ENCODE measurements around the gene PRDM16.

PRDM16 gene

GRCh38 chr1:3173381-3173980, 104.5 kb downstream of the PRDM16 start:
- Histone ChIP-seq H3K27me3 (ENCODE audit: control insufficient read depth in 1 of 2, insufficient read depth in 2 of 2, low read length in 2 of 2) (no peaks in the 10 kb centered on the region), H3K9me3 (ENCODE audit: control insufficient read depth in 1 of 2, low read length in 2 of 2) (no peaks in the 10 kb centered on the region), H3K36me3 (ENCODE audit: control insufficient read depth in 1 of 2, insufficient read depth in 2 of 2, low read length in 2 of 2) (no peaks in the 10 kb centered on the region), H3K4me3 (ENCODE audit: low read depth in 1 of 2, low read length in 2 of 2) (no peak overlapping the region), H3K27ac (ENCODE audit: low read depth, low read length) (no peak overlapping the region), H3K4me1 (ENCODE audit: control insufficient read depth in 1 of 2, insufficient read depth in 2 of 2, low read length in 2 of 2) (peaks cover 52 to 57% of the 10 kb centered on the region in 2 donors), H3K9ac (ENCODE audit: low read depth in 1 of 2, low read length in 2 of 2) (no peak overlapping the region)

DNA sequence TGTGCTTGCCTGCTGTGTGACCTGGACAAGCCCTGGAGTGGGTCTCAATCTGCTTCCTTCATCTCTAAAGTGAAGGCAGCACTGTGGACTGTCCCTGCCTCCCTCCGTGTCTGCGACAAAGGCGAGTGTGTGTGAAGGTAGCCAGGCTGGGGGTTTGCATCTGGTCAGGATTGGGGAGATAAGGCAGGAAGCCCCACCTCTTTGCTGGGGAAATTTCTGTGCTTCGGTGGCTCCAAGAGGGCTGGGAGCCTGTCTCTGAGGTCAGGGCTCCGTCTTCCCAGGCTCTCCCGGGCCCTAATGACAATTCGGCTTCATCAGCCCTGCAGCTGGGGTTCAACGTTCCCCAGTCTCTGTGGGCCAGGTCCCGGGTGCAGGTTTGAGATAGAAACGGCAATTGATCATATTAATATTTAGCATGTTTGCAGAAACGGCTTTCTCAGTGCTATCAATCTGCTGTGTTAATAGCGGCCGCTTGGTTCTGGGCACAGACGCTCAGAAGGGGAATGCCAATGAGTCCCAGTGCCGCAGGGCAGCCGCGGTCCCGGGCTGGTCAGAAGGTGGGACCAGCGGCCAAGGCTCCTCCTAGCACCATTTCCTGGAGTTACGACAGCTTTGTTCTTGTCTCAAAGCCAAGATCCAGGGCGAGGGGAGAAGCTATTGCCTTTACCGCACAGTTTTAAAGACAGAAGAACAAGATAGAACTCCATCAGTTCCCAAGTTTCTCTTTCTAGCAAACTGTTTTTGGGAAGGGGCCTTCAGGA, 105.7 kb downstream of the PRDM16 start:
- no peak overlapping the region for H3K27ac ChIP-seq (ENCODE audit: low read depth, low read length)
- H3K9me3 ChIP-seq (ENCODE audit: control insufficient read depth in 1 of 2, low read length in 2 of 2): no peaks in the 10 kb centered on the region
- H3K4me3 ChIP-seq (ENCODE audit: low read depth in 1 of 2, low read length in 2 of 2): peak overlapping the region; percentile 9 to 24
- H3K36me3 ChIP-seq (ENCODE audit: control insufficient read depth in 1 of 2, insufficient read depth in 2 of 2, low read length in 2 of 2): no peaks in the 10 kb centered on the region
- peaks cover 41 to 48% of the 10 kb centered on the region in 2 donors for H3K4me1 ChIP-seq (ENCODE audit: control insufficient read depth in 1 of 2, insufficient read depth in 2 of 2, low read length in 2 of 2)
- no peaks in the 10 kb centered on the region for H3K27me3 ChIP-seq (ENCODE audit: control insufficient read depth in 1 of 2, insufficient read depth in 2 of 2, low read length in 2 of 2)
- H3K9ac ChIP-seq (ENCODE audit: low read depth in 1 of 2, low read length in 2 of 2): peak overlapping the region in 1 of 2 donors; percentile 35

DNA sequence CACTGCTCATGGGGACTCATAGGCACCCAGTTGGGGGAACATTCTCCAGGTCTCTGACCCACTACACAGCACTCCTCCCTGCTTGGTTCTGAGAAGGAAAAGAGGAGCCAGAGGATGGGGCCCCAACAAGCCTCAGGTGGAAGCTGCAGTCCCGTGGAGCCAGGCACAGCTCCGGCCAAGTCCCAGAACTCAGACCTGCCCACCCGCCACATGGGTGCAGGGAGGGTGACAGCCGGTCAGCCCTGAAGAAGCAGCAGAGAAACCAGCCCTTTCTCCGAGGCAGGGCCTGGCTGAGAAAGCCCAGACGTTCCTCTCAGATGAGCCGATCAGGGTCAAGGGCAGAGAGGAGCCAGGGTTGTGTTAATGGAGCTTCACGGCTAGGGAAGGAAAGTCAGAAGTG, 106.5 kb downstream of the PRDM16 start:
- no peaks in the 10 kb centered on the region for H3K27me3 ChIP-seq (ENCODE audit: control insufficient read depth in 1 of 2, insufficient read depth in 2 of 2, low read length in 2 of 2)
- H3K9me3 ChIP-seq (ENCODE audit: control insufficient read depth in 1 of 2, low read length in 2 of 2): no peaks in the 10 kb centered on the region
- peak overlapping the region in 1 of 2 donors; percentile 19 for H3K9ac ChIP-seq (ENCODE audit: low read depth in 1 of 2, low read length in 2 of 2)
- no peaks in the 10 kb centered on the region for H3K36me3 ChIP-seq (ENCODE audit: control insufficient read depth in 1 of 2, insufficient read depth in 2 of 2, low read length in 2 of 2)
- H3K27ac ChIP-seq (ENCODE audit: low read depth, low read length): no peak overlapping the region
- H3K4me3 ChIP-seq (ENCODE audit: low read depth in 1 of 2, low read length in 2 of 2): no peak overlapping the region
- H3K4me1 ChIP-seq (ENCODE audit: control insufficient read depth in 1 of 2, insufficient read depth in 2 of 2, low read length in 2 of 2): peaks cover 33 to 39% of the 10 kb centered on the region in 2 donors

- H3K9me3 ChIP-seq (ENCODE audit: control insufficient read depth in 1 of 2, low read length in 2 of 2): no peaks in the 10 kb centered on the region
Measured at GRCh38 chr1:3176028-3176427, 107.0 kb downstream of the PRDM16 start.

GRCh38 chr1:3176820-3177219, 107.8 kb downstream of the PRDM16 start:
- peaks cover 0 to 10% of the 10 kb centered on the region in 2 donors for H3K36me3 ChIP-seq (ENCODE audit: control insufficient read depth in 1 of 2, insufficient read depth in 2 of 2, low read length in 2 of 2)
- H3K27me3 ChIP-seq (ENCODE audit: control insufficient read depth in 1 of 2, insufficient read depth in 2 of 2, low read length in 2 of 2): no peaks in the 10 kb centered on the region
- peaks cover 20 to 26% of the 10 kb centered on the region in 2 donors for H3K4me1 ChIP-seq (ENCODE audit: control insufficient read depth in 1 of 2, insufficient read depth in 2 of 2, low read length in 2 of 2)
- no peaks in the 10 kb centered on the region for H3K9me3 ChIP-seq (ENCODE audit: control insufficient read depth in 1 of 2, low read length in 2 of 2)
- no peak overlapping the region for H3K4me3 ChIP-seq (ENCODE audit: low read depth in 1 of 2, low read length in 2 of 2)
- no peak overlapping the region for H3K9ac ChIP-seq (ENCODE audit: low read depth in 1 of 2, low read length in 2 of 2)
- no peak overlapping the region for H3K27ac ChIP-seq (ENCODE audit: low read depth, low read length)

More at GRCh38 chr1:3176028-3176427, 107.0 kb downstream of the PRDM16 start:
- Histone ChIP-seq H3K4me1 (ENCODE audit: control insufficient read depth in 1 of 2, insufficient read depth in 2 of 2, low read length in 2 of 2) (peaks cover 28 to 34% of the 10 kb centered on the region in 2 donors), H3K36me3 (ENCODE audit: control insufficient read depth in 1 of 2, insufficient read depth in 2 of 2, low read length in 2 of 2) (peaks cover 0 to 4% of the 10 kb centered on the region in 2 donors), H3K27ac (ENCODE audit: low read depth, low read length) (no peak overlapping the region), H3K9ac (ENCODE audit: low read depth in 1 of 2, low read length in 2 of 2) (no peak overlapping the region), H3K4me3 (ENCODE audit: low read depth in 1 of 2, low read length in 2 of 2) (no peak overlapping the region), H3K27me3 (ENCODE audit: control insufficient read depth in 1 of 2, insufficient read depth in 2 of 2, low read length in 2 of 2) (no peaks in the 10 kb centered on the region)

DNA sequence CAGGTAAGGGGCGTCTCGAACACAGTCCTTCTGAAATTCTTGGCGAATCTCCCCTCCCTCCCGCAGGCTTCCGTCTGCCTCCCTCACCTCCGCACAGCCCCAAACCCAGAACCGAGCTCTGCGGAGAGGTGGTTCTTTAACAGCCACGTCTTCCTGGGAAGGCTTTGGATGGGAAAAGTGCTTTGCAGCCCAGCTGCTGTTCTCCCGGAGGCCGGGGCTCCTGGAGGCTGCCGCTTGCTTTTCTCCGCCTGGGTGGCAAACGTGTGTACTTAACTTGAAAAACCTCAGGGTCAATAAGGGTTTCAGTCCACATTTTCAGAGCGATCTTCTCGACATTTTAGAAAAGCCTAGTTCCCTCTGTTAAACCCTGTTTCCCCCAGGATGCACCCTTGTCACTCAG, 109.3 kb downstream of the PRDM16 start:
- H3K27ac ChIP-seq (ENCODE audit: low read depth, low read length): no peak overlapping the region
- H3K9me3 ChIP-seq (ENCODE audit: control insufficient read depth in 1 of 2, low read length in 2 of 2): no peaks in the 10 kb centered on the region
- H3K4me1 ChIP-seq (ENCODE audit: control insufficient read depth in 1 of 2, insufficient read depth in 2 of 2, low read length in 2 of 2): peaks cover 20 to 21% of the 10 kb centered on the region in 2 donors
- no peak overlapping the region for H3K4me3 ChIP-seq (ENCODE audit: low read depth in 1 of 2, low read length in 2 of 2)
- no peaks in the 10 kb centered on the region for H3K27me3 ChIP-seq (ENCODE audit: control insufficient read depth in 1 of 2, insufficient read depth in 2 of 2, low read length in 2 of 2)
- no peak overlapping the region for H3K9ac ChIP-seq (ENCODE audit: low read depth in 1 of 2, low read length in 2 of 2)
- peaks cover 0 to 12% of the 10 kb centered on the region in 2 donors for H3K36me3 ChIP-seq (ENCODE audit: control insufficient read depth in 1 of 2, insufficient read depth in 2 of 2, low read length in 2 of 2)

DNA sequence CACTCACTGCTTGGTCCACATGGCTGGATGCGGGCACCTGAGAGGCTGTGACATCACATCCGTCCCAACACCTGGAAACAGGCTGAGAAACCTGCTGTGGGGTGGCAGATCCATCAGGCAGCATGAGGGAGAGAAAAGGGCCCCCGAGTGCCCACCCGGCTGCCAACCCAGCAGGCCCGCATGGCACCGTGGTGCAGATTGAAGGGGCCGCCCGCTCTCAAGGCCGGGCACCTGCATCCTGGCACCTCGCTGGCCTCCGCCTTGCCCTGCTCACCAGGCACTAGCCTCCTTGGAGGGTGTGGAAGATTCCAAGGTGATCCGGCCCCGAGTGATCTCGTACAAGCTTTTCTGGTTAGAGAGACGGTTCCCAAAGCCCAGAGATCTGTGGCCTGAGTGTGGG, 110.5 kb downstream of the PRDM16 start:
- no peaks in the 10 kb centered on the region for H3K9me3 ChIP-seq (ENCODE audit: control insufficient read depth in 1 of 2, low read length in 2 of 2)
- no peak overlapping the region for H3K4me3 ChIP-seq (ENCODE audit: low read depth in 1 of 2, low read length in 2 of 2)
- peaks cover 10% of the 10 kb centered on the region in 2 donors for H3K4me1 ChIP-seq (ENCODE audit: control insufficient read depth in 1 of 2, insufficient read depth in 2 of 2, low read length in 2 of 2)
- H3K27ac ChIP-seq (ENCODE audit: low read depth, low read length): no peak overlapping the region
- H3K36me3 ChIP-seq (ENCODE audit: control insufficient read depth in 1 of 2, insufficient read depth in 2 of 2, low read length in 2 of 2): peaks cover 0 to 12% of the 10 kb centered on the region in 2 donors
- no peaks in the 10 kb centered on the region for H3K27me3 ChIP-seq (ENCODE audit: control insufficient read depth in 1 of 2, insufficient read depth in 2 of 2, low read length in 2 of 2)
- H3K9ac ChIP-seq (ENCODE audit: low read depth in 1 of 2, low read length in 2 of 2): no peak overlapping the region

GRCh38 chr1:3180915-3181314, 111.9 kb downstream of the PRDM16 start:
- no peaks in the 10 kb centered on the region for H3K27me3 ChIP-seq (ENCODE audit: control insufficient read depth in 1 of 2, insufficient read depth in 2 of 2, low read length in 2 of 2)
- H3K9ac ChIP-seq (ENCODE audit: low read depth in 1 of 2, low read length in 2 of 2): no peak overlapping the region
- no peak overlapping the region for H3K27ac ChIP-seq (ENCODE audit: low read depth, low read length)

GRCh38 chr1:3181956-3182355, 113.0 kb downstream of the PRDM16 start:
- no peak overlapping the region for H3K27ac ChIP-seq (ENCODE audit: low read depth, low read length)
- H3K27me3 ChIP-seq (ENCODE audit: control insufficient read depth in 1 of 2, insufficient read depth in 2 of 2, low read length in 2 of 2): no peaks in the 10 kb centered on the region
- peaks cover 0 to 17% of the 10 kb centered on the region in 2 donors for H3K36me3 ChIP-seq (ENCODE audit: control insufficient read depth in 1 of 2, insufficient read depth in 2 of 2, low read length in 2 of 2)
- no peak overlapping the region for H3K4me3 ChIP-seq (ENCODE audit: low read depth in 1 of 2, low read length in 2 of 2)
- H3K9me3 ChIP-seq (ENCODE audit: control insufficient read depth in 1 of 2, low read length in 2 of 2): no peaks in the 10 kb centered on the region
- H3K9ac ChIP-seq (ENCODE audit: low read depth in 1 of 2, low read length in 2 of 2): no peak overlapping the region
- H3K4me1 ChIP-seq (ENCODE audit: control insufficient read depth in 1 of 2, insufficient read depth in 2 of 2, low read length in 2 of 2): no peaks in the 10 kb centered on the region

More at GRCh38 chr1:3180915-3181314, 111.9 kb downstream of the PRDM16 start:
- Histone ChIP-seq H3K4me1 (ENCODE audit: control insufficient read depth in 1 of 2, insufficient read depth in 2 of 2, low read length in 2 of 2) (no peaks in the 10 kb centered on the region), H3K4me3 (ENCODE audit: low read depth in 1 of 2, low read length in 2 of 2) (no peak overlapping the region), H3K9me3 (ENCODE audit: control insufficient read depth in 1 of 2, low read length in 2 of 2) (no peaks in the 10 kb centered on the region), H3K36me3 (ENCODE audit: control insufficient read depth in 1 of 2, insufficient read depth in 2 of 2, low read length in 2 of 2) (peaks cover 0 to 12% of the 10 kb centered on the region in 2 donors)

- Histone ChIP-seq H3K4me3 (ENCODE audit: low read depth in 1 of 2, low read length in 2 of 2) (no peak overlapping the region), H3K9ac (ENCODE audit: low read depth in 1 of 2, low read length in 2 of 2) (no peak overlapping the region), H3K9me3 (ENCODE audit: control insufficient read depth in 1 of 2, low read length in 2 of 2) (no peaks in the 10 kb centered on the region), H3K27ac (ENCODE audit: low read depth, low read length) (no peak overlapping the region), H3K27me3 (ENCODE audit: control insufficient read depth in 1 of 2, insufficient read depth in 2 of 2, low read length in 2 of 2) (no peaks in the 10 kb centered on the region), H3K4me1 (ENCODE audit: control insufficient read depth in 1 of 2, insufficient read depth in 2 of 2, low read length in 2 of 2) (no peaks in the 10 kb centered on the region), H3K36me3 (ENCODE audit: control insufficient read depth in 1 of 2, insufficient read depth in 2 of 2, low read length in 2 of 2) (peaks cover 0 to 19% of the 10 kb centered on the region in 2 donors)
Measured at GRCh38 chr1:3183411-3183810, 114.4 kb downstream of the PRDM16 start.
